Central memory CD4-positive, alpha-beta T cell (primary cell): ENCODE data around the gene KLRD1.
"Not testable (repeated sequence)": the region's sequence is repeated elsewhere in the genome, so short reads cannot be mapped to it uniquely, and the experiment has no call there.

Experiments
- DNase-seq: peaks from one replicate; pipeline ENCODE4 v3.0.0; 2022
- total RNA-seq, 3 experiments: gene quantifications; one replicate each; lab custom pipeline; 2026; lab: John Stamatoyannopoulos, UW

Gene KLRD1, protein sequence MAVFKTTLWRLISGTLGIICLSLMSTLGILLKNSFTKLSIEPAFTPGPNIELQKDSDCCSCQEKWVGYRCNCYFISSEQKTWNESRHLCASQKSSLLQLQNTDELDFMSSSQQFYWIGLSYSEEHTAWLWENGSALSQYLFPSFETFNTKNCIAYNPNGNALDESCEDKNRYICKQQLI
- total RNA-seq = 0.14 to 1.2 (median 0.27) reads per million in 3 experiments

DNA sequence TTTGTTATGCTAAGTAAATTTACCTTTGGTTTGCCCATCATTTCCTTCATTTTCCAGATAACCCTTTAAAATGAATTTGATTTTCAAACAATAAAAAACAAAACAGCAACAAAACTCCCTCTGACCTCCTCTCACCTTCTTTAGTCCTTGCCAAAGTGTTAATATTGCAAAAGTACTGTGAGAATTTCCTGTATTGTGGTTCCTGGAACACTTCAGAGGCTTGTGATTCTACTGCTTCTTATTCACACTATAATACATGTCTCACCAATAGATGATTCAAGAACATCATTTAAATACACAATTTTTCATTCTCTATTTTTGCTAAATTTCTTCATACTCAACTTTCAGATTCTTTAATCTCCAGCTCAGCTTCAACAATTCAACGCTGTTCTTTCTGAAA lies at the start of gene KLRD1:
TSS of gene KLRD1 (plus strand) at position 241 of the 400 bp plus-strand sequence. CDS start 208 bp downstream, outside the sequence.
- DNase-seq = no peak

DNA sequence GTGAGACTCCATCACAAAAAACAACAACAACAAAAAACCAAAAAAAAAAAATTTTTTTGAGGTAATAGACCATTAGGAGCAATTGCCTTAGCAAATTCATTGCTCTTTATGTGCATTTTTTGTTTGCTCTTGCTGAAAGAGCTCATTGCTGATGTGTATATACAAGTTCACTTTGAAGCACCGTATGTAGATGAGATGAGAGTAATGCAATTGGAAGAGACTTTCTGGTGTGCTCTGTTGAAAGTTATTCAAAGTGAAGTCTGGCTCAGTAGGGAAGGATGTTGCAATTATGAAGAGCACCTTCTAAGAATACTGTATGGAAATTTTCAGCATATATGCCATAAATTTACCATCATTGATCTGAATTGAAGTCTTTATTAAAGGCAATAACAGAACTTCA lies 46.7 kb upstream of the KLRD1 start:
- no peak for DNase-seq

DNA sequence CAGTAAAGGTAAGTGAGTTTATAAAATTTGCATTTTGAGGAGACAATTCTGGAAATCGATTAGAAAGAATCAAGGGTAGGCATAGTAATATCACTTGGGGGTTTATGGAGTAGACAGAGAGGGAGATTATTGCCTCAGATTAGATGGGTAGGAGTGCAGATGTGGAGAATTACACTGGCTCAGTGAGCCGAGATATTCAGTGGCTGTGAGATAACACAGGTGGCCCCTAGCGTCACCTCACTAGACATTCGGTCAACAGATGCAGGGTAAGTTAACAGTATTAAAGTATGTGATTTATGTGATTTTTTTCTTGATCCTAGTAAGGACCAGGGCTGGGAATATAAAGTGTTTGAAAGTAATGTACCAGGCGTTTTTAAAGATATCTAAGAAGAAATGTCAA lies 39.6 kb upstream of the KLRD1 start:
- no peak for DNase-seq

DNA sequence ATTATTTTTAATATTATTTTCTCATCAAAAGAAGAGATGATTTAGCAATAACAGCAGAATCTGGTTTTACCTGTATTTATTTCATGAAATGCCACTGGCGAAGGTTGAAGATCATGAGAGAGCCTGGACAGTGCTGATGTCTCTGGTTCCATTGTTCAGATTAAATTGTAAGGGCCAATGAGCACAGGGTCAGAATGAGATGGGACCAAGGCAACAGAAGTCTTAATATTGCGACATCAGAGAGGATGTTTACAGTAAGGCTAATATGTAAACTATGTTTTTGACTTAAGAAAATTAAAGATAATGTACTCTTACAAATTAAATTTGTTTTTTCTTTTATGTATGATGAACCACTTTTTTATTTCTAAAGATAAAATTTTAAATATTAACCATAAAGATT lies 35.2 kb upstream of the KLRD1 start:
- DNase-seq = no peak

DNA sequence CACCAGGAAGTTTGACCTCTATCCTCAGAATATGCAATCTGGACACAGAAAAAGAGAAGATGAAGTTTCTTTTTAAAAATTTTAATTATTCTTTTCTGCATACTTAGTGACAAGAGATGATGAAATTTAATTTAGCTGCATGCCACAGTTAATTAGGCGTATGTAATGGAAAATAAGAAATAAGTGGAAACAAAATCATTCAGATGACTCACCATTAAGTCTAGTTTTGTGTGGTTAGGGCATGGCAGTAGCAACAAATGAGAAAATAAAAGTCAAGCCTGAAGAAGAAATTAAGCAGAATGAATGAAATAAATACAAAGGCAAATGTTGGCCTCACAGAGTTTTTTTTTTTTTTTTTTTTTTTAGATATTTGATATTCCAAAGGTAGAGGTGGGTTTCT lies 30.9 kb upstream of the KLRD1 start:
- no peak for DNase-seq

DNA sequence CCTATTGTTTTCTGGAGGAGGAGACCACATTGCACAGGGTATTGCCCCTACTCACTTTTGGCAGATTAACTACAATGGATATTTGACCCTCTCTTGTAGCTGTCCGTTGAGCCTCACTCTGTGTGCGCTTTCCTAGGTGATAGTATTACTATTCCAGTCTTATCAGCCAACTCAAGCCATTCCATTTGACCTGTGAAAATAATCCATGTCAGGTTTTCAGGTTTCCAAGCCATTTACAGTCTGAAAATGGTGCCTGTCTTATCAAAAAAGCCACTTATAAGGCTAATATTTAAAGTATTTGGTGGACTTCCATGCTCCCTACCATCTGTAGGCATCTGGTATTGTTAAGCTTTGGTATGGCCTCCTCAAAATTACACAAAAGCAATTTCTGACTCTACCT lies 29.6 kb upstream of the KLRD1 start:
- DNase-seq = no peak

DNA sequence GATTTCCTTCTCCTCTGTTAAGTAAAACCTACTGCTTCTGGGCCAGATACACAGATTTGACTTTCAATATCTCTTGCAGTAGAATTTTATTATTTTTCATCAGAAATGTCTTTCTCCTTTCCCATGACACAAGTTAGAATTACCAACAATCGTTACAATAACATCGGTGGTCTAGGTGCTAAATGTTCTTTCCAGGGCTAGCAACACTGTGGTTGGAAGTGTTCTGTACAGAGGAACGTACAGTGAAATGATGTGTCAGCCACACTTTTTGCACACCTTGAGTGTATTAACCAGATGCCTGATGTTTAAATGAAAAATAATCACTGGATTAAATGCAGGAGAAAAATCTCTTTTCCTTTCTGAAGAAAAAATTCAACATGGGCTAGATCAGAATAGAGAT lies 27.7 kb upstream of the KLRD1 start:
- no peak for DNase-seq

DNA sequence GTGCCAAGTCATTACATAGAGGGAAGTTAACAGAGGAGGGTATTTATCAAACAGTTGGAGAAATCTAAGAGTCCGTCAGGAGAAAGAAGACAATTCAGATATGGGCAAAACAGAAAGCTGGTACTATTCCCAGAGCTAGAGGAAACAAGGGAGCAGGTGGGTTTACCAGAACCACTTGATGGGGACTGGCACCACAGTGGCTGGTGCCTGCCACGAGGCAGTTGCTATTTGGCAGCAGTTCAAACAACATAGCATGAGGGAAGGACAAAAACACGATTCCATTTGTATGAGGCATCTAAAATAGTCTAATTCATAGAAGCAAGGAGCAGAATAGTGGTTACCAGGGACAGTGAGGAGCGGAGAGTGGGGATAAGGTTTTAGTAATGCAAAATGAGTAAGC lies 24.6 kb upstream of the KLRD1 start:
- DNase-seq = no peak

DNA sequence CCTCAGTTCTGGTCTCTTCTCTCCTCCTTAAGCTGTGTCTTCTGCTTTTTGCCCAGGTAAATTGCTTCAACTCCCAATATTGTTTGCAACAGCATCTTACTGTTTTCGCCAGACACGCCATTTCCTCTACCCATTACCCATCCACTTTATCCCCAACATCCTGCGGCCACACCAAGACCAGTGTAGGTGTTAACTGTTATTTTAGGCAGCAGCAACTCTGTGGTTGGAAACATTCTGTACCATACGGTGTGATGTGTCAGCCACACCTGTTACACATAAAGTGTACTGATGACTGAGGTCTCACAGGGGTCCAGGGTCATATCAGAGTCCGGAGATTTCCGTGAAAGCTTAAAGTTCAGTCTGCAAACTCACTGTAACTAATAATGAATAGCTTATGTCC lies 21.8 kb upstream of the KLRD1 start:
- DNase-seq = no peak

DNA sequence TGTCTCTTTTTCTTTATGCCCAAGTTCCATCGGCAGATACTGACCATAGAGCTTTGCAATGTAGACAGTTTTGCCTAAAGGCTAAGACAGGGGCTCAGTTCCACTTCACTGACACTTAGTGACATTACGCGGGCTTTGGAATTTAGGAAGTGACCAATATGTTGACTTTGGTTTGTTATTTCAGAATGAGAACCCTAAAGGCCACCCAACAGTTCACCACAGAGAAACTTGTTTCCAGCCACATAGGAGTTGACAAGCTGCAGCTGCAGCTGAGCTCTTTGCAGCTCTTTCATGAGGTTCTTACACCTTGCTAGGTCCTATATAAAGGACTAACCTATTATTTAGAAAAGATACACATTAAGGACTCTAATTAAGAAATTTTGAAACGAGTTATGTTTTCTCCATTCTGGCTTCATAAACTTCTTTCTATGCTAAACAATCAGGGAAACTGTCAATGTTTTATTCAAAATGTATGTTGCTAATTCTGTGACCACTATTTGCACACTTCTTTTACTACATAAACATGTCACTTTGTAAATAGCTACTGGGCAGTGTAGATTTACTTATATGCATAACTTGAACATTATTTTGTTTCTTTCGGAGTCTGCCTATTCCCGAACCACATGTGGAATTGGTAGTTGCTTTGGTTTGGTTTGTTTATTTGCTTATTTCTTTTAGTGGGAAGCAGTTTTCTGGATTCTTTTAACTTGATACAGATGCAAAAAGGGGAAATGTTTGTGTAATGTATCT lies 18.5 kb upstream of the KLRD1 start:
- no peak for DNase-seq

DNA sequence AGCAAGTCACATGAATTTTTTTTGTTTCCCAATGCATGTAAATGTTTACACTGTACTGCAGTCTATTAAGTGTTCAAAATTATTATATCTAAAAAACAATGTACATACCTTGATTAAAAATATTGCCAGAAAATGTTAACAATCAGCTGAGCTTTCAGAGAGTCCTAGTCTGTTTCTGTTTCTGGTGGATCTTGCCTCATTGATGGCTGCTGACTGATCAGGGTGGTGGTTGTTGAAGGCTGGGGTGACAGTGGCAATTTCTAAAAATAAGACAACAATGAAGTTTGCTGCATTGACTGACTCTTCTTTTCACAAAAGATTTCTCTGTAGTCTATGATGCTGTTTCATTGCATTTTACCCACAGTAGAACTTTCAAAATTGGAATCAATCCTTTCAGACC lies 16.6 kb upstream of the KLRD1 start:
- no peak for DNase-seq

DNA sequence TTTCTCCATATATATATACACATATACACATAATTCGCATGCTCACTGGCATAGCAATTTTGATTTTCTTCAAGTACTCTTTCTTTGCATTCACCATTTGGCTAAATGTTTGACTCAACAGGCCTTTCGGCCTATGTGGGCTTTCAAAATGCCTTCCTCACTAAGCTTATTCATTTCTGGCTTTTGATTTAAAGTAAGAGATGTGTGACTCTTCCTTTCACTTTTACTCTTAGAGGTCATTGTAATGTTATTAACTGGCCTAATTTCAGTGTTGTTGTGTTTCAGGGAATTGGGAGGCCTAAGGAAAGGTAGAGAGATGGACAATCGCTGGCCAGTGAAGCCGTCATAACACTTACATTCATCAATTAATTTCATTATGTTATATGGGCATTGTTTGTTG lies 14.5 kb upstream of the KLRD1 start:
- no peak for DNase-seq

DNA sequence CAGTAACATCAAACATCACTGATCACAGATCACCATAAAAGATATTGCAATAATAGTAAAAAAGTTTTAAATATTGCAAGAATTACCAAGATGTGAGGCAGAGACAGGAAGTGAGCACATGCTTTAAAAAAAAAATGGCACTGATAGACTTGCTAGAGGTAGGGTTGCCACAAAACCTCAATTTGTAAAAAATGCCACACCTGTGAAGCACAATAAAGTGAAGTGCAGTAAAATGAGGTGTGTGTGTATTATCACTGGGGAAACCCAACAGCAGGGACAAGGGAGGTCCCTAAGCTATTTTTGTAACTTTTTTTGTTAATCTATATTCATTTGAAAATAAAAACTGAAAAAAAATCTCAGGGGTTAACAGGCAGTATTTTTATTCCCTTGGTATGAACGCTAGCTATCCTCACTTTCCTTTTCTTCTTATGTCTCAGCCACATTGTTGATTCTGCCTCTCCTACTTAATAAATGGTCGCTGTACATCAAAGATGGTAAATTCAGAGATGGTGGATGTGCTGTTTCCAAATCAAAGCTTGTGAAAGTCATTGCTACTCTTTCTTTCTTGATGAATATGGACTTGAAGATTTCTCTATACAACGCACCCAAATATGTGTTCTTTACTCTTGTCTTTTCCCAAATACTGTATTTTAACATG lies 14.0 kb upstream of the KLRD1 start:
- DNase-seq = peak; percentile 42

DNA sequence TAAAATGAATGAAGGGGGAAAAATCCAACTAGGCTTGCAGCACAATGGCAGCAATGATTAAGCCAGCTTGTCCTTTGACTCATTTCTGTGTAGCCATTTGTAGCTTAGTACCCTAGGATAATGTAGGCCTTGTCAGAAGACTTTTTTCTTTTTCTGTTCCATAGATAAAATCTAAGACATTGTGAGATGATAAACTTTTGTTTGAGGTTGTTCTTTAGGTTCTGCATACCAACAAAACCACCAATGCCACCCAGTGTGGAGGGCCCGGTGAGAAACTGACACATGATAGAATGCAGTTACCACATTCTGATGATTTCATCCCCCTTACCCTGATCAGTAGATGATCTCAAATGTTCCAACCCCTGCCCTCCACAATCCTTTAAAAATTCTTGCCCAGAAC lies 6.6 kb upstream of the KLRD1 start:
- DNase-seq = no peak

DNA sequence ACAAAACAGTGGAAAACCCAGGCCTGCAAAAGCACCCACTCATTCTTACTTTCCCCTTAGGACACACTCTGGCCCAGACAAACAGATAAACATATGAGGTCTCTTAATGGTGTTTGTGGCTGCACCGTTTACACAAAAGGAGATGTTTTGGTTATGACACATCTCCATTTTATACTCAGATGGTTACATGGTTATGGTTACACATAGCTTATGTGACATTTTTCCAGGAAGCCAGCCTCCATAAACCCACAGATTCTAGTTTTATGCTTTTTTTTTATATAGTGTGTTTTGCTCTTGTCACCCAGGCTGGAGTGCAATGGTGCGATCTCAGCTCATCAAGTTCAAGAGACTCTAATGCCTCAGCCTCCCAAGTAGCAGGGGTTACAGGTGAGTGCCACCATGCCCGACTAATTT lies 3.5 kb upstream of the KLRD1 start:
- no peak for DNase-seq

DNA sequence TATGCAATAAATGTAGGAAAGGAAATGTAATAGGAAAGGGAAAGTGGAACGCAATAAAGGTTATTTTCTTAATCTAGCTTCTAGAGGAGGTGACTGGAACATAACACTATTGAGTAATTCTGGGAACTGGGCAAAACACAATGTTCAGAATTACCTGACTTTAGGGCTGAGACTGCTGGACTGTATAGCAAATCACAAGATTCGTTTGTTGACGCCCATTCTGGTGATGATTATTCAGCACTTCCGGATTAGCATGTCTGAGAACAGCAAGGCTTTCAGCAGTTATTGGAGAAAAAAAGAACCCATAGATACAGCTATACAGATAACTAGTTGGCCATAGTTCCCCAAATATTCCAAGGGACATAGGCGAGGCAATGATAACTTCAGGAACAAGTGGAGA lies 2.3 kb upstream of the KLRD1 start:
- DNase-seq = no peak

DNA sequence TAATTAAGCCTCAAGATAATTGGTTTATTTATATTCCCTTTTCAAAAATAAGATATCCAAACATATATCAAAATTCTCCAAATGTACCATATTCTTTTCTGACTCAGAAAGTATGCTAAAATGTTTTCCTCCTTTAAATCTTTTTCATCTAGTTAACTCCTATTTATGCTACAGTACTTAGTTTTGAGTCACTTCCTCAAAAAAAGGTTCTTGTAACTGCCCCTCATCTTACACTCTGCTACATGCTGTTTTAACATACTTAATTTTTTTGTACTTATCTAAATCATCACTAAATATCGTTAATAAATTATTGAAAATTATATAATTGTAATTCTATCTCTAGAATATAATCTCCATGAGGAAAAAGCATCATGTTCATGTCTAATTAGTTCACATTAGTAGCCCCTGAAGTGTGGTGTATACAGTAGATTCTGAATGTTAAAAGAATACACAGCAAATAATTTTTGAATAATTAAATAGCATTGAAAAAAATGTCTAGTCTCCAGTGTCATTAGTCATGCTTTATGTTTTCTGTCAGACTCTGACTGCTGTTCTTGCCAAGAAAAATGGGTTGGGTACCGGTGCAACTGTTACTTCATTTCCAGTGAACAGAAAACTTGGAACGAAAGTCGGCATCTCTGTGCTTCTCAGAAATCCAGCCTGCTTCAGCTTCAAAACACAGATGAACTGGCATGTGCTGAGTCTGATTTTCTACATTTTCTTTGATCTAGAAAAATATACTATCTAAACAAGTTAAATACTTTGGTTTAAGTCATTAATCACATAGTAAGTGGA lies 3.5 kb downstream of the KLRD1 start:
- DNase-seq = no peak

DNA sequence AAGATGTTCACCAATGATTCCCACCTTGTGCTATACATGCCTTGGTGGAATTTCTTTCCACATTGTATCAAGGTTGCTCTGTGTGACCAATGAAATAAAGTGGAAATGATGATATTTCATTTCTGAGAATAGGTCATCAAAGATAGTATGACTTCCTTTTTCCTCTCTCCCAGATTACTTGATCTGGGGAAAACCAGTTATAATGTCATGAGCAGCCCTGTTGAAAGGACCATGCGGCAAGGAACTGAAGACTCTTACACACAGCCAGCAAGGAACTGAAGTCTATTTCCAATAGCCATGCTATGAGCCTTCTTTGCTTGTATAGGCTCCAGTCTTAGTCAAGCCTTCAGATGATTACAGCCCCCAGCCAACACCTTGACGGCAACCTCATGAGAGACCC lies 11.7 kb downstream of the KLRD1 start:
- no peak for DNase-seq

DNA sequence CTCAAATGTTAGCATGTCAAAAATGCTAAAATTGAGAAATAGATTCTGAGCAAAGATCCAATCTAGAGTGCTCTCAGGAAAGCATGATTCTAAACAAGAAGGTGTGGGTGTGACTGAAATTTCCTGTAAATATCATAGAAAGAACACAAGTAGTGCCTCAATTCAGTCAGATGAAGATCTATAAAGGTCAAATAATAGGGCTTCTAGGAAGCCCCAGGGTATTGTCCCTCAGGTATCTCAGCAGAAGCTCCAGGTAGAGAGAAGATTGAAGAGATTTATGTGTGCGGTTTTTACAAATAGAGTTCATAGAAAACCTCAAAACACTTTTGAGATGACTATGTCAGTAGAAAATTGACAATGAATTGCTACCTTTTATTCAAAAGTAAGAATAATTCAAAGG lies 13.0 kb downstream of the KLRD1 start:
- DNase-seq = no peak

DNA sequence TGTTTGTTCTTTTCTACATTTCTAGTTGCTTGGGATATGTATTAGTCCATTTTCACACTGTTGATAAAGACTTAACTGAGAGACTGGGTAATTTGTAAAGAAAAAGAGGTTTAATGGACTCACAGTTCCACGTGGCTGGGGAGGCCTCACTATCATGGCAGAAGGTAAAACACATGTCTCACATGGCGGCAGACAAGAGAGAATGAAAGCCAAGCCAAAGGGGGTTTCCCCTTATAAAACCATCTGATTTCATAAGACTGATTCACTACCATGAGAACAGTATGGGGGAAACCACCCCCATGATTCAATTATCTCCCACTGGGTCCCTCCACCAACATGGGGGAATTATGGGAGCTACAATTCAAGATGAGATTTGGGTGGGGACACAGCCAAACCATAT lies 21.0 kb downstream of the KLRD1 start:
- not testable (repeated sequence) for DNase-seq

DNA sequence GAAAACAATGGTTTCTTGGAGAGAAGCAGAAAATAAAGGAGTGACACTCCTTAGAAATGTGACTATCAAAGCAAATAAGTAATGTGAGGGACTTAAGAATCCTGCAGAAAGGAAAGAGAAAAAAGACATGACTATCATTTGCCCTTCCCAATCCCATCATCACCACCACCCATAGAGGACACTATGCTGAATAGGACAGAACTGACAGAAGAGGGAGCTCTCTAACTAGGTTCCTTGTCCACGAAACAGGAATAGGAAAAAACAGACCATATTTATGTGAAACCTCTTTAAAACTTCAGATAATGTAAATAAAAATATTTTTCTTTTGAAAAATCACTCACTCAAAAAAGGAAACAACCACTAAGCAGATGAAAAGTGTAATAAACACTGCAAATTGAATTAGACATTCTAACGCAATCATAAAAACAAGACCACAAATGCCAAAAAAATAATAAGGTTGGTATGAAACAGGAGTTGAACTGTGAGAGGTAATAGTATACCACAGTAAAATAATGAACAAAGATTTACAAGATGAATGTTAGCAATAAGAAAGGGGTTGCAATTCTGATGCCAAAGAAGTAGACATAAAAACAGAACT lies 24.1 kb downstream of the KLRD1 start:
- DNase-seq = peak; percentile 9

DNA sequence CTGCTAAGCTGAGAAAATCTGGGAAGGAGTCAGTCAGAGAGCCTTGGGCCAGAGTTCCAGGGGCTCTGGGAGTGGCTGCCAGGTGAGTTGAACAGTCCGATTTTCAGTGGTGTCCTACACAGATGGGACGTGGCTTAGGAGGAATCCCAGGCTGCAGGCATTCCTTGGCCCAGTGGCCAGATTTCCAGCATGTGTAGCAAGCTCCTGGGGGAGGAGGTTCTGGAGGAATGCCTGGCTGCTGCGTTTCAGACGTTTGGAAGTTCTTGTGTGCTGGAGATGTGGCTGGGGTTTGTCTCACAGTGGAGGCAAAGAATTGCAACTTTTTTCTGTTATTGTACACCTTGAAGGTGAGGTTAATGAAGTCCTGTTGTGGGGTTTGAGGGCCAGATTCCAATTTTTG lies 28.5 kb downstream of the KLRD1 start:
- not testable (repeated sequence) for DNase-seq

DNA sequence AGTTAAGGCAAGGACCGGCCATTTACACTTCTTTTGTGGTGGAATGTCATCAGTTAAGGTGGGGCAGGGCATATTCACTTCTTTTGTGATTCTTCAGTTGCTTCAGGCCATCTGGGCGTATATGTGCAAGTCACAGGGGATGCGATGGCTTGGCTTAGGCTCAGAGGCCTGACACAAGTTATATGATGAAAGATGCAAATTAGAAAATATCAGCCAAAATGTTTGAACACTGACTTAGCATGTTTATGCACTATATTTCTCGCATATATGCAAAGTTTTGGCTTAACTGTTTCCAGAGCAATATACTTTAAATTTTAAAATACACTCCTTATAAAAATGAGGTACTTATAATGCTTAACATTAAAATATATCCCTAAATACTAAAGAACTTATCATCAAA lies 30.8 kb downstream of the KLRD1 start:
- not testable (repeated sequence) for DNase-seq
